Measurements from ENCODE around the gene ERO1B.

The ERO1B gene

GRCh38 chr1:236176337-236177336 lies 105.1 kb downstream of the ERO1B start:
- DNase-seq: no peak

- DNase-seq: no peak
Measured at GRCh38 chr1:236175642-236176336, 106.0 kb downstream of the ERO1B start.

- DNase-seq: no peak
Measured at GRCh38 chr1:236173174-236173767, 108.5 kb downstream of the ERO1B start.

GRCh38 chr1:236172041-236172579 lies 109.6 kb downstream of the ERO1B start:
- DNase-seq: no peak

- DNase-seq: no peak
Measured at GRCh38 chr1:236168716-236169429, 112.9 kb downstream of the ERO1B start.

- no peak for DNase-seq
Measured at GRCh38 chr1:236167578-236167977, 114.2 kb downstream of the ERO1B start.

- no peak for DNase-seq
Measured at GRCh38 chr1:236167154-236167553, 114.6 kb downstream of the ERO1B start.

- no peak for DNase-seq
Measured at GRCh38 chr1:236166041-236166440, 115.7 kb downstream of the ERO1B start.

All from activated CD4-positive, CD25-positive, alpha-beta regulatory T cell treated with anti-CD3 and anti-CD28 coated beads, Interleukin-2, amount 50 U/mL, for 72 hours (primary cell).